ENCODE results near the gene TFDP2. TPM values are rescaled to one million over a fixed set of nuclear protein-coding genes. Genes with fewer than 3 reads are reported as not detected.

The TFDP2 gene
- total RNA-seq, 1 experiment from 2014 or later: 43.2 TPM

DNA sequence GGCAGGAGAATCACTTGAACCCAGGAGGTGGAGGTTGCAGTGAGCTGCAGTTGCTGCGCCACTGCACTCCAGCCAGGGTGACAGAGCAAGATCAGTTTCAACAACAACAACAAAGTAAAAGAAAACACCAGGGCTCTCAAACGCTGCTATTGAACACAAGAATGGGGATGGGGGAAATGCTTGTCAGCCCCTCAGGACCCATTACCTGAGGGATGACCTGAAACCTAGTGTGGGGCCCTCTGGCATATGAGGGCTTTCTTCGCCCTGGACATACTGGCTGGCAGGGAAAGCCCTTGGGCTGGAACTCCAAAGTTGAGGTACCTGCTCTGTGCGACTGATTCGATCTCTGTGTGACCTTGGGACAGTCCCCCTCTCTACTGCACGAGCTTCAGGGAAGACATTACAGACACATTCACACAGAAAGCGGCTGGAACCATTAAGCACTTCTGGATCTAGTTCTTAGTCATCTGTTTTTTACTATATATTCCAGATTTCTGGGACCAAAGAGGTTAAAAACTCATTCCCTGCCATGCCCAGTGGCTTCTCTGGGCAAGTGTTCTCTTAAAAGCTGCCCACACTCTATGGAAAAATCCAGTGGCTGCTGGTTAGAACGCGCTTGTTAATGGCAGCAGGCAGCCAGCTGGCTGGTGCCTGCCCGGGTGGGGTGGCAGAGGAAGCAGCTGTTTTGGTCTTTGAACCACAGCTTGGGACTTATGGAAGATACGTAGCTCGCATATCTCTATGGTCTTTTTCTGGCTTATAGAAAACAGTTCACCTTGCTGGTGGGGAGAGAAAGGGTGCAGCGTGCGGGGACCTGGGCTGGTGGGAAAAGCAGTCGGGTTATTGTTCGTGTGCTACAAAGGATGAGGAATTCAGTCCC lies 215.7 kb downstream of the TFDP2 start:
- CTCF ChIA-PET: interaction anchor here (0.5 to 0.7 kb wide), 3 partner anchors 25 to 460 kb away, joined by 3 read pairs; no protein-coding TSS in a partner anchor
- POLR2A ChIA-PET: no interaction called here
- H3K36me3 Mint-ChIP-seq (ENCODE audit: insufficient read depth, unreplicated experiment): peaks cover 17% of the 10 kb centered on the region

DNA sequence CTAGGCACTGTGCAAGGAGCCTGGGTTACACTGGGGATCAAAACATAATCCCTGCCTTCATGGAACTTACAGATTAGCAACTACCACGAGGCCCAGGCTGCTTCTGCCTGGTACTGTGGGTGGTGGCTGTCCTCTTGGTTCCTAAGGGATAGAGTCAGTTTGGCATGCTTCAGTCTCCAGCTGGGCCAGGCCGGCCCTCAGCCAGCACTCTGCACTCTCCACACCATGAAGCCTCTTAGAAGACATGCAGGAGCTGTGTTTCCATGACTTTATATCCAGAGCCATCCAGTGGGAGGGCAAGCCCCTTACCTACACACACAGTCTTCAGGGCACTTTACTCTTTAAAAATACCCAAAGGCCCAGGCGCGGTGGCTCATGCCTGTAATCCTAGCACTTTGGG lies 218.5 kb downstream of the TFDP2 start:
- no peaks in the 10 kb centered on the region for H3K27me3 Mint-ChIP-seq (ENCODE audit: insufficient read depth, unreplicated experiment)
- H3K4me1 Mint-ChIP-seq (ENCODE audit: insufficient read depth, unreplicated experiment): no peaks in the 10 kb centered on the region
- ChIA-PET POLR2A (interaction anchor here (1.2 to 1.3 kb wide), 2 partner anchors 10 to 11 kb away, joined by 3 to 4 read pairs; no protein-coding TSS in a partner anchor), CTCF (interaction anchor here (1.2 kb wide), 1 partner anchor 192 kb away, joined by 4 read pairs; the partner anchor contains the start of gene RNF7)
- H3K27ac Mint-ChIP-seq (ENCODE audit: low read depth, unreplicated experiment): no peak overlapping the region
- H3K36me3 Mint-ChIP-seq (ENCODE audit: insufficient read depth, unreplicated experiment): peaks cover 45% of the 10 kb centered on the region
- no peak for TF ChIP-seq CTCF (IDR thresholded peaks at IDR 0.05; ENCODE audit: unreplicated experiment)
- no peak for DNase-seq (ENCODE audit: unreplicated experiment)
- intact Hi-C loops (cut with micrococcal nuclease): no loop called here
- H3K9me3 Mint-ChIP-seq (ENCODE audit: unreplicated experiment): no peaks in the 10 kb centered on the region
- no TSS peak for BruUV-seq (replicated peaks)
- H3K4me3 Mint-ChIP-seq (ENCODE audit: unreplicated experiment): no peak overlapping the region

More for the DNA sequence above, 215.7 kb downstream of the TFDP2 start:
- H3K27ac Mint-ChIP-seq (ENCODE audit: low read depth, unreplicated experiment): no peak overlapping the region
- no peak for DNase-seq (ENCODE audit: unreplicated experiment)
- BruUV-seq (replicated peaks): no TSS peak
- peaks cover 7% of the 10 kb centered on the region for H3K4me1 Mint-ChIP-seq (ENCODE audit: insufficient read depth, unreplicated experiment)
- H3K9me3 Mint-ChIP-seq (ENCODE audit: unreplicated experiment): no peaks in the 10 kb centered on the region
- no peak overlapping the region for H3K4me3 Mint-ChIP-seq (ENCODE audit: unreplicated experiment)
- H3K27me3 Mint-ChIP-seq (ENCODE audit: insufficient read depth, unreplicated experiment): no peaks in the 10 kb centered on the region
- no peak for TF ChIP-seq CTCF (IDR thresholded peaks at IDR 0.05; ENCODE audit: unreplicated experiment)
- intact Hi-C loops (cut with micrococcal nuclease): no loop called here

GRCh38 chr3:141929341-141929995 lies 219.9 kb downstream of the TFDP2 start:
- POLR2A ChIA-PET: interaction anchor here (0.6 to 1.6 kb wide), 5 partner anchors 8 to 354 kb away, joined by 3 to 5 read pairs (median 4); no protein-coding TSS in a partner anchor
- DNase-seq (ENCODE audit: unreplicated experiment): no peak
- BruUV-seq (replicated peaks): no TSS peak
- Mint-ChIP-seq H3K4me1 (ENCODE audit: insufficient read depth, unreplicated experiment) (no peaks in the 10 kb centered on the region), H3K9me3 (ENCODE audit: unreplicated experiment) (no peaks in the 10 kb centered on the region), H3K27ac (ENCODE audit: low read depth, unreplicated experiment) (no peak overlapping the region), H3K4me3 (ENCODE audit: unreplicated experiment) (no peak overlapping the region), H3K36me3 (ENCODE audit: insufficient read depth, unreplicated experiment) (peaks cover 59% of the 10 kb centered on the region), H3K27me3 (ENCODE audit: insufficient read depth, unreplicated experiment) (no peaks in the 10 kb centered on the region)
- no peak for TF ChIP-seq CTCF (IDR thresholded peaks at IDR 0.05; ENCODE audit: unreplicated experiment)
- intact Hi-C loops (cut with micrococcal nuclease): no loop called here
- CTCF ChIA-PET: no interaction called here
